HEK293T (cell line): ENCODE measurements around the gene UNC45A.
"Not testable (repeated sequence)": the region's sequence is repeated elsewhere in the genome, so short reads cannot be mapped to it uniquely, and the experiment has no call there.

Experiments
- HDGF ChIP-seq: fragments of 450-650 bp; IDR thresholded peaks from 2 replicates; pipeline ENCODE4 v1.6.1; 2017; ENCODE audit warnings: antibody characterized with exemption, borderline replicate concordance
- TARDBP ChIP-seq: fragments of 450-650 bp; IDR thresholded peaks from 2 replicates; pipeline ENCODE4 v1.6.1; 2016
- ZNF384 ChIP-seq: fragments of 450-650 bp; IDR thresholded peaks from 2 replicates; pipeline ENCODE4 v1.6.1; 2016
- TF ChIP-seq, protein P1 (sequence below): fragments of 450-650 bp; IDR thresholded peaks from 2 replicates; pipeline ENCODE4 v1.6.1; 2016

DNA sequence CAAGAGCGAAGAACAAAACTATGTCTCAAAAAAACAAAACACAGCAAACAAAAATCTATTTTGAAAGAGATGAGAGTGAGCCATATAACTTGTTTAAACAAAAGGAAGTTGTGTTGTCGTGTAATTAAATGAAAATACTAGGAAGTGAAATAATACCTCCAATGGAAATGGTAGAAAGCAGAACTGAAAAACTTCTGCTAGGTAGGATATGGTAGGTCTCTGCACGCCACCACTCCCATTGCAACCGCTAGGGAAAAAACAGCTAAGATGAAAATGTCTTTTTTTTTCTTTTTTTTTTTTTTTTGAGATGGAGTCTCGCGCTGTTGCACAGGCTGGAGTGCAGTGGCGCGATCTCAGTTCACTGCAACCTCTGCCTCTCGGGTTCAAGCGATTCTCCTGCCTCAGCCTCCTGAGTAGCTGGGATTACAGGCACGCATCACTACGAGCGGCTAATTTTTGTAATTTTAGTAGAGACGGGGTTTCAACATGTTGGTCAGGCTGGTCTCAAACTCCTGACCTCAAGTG is 37.9 kb upstream of the UNC45A start:
- TF ChIP-seq ZNF384, TARDBP, HDGF: not testable (repeated sequence)
- TF ChIP-seq, protein P1, sequence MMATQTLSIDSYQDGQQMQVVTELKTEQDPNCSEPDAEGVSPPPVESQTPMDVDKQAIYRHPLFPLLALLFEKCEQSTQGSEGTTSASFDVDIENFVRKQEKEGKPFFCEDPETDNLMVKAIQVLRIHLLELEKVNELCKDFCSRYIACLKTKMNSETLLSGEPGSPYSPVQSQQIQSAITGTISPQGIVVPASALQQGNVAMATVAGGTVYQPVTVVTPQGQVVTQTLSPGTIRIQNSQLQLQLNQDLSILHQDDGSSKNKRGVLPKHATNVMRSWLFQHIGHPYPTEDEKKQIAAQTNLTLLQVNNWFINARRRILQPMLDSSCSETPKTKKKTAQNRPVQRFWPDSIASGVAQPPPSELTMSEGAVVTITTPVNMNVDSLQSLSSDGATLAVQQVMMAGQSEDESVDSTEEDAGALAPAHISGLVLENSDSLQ = not testable (repeated sequence)
